Neural progenitor cell (in vitro differentiated cells): Measurements from ENCODE around the gene SOX11.

Experiments
- EZH2 ChIP-seq: fragments of 200-600 bp; sonication (generic); IDR thresholded peaks from 2 replicates; pipeline ENCODE4 v1.6.1; 2017; ENCODE audit warnings: antibody characterized with exemption, mild to moderate bottlenecking, moderate library complexity
- EZH2phosphoT487 ChIP-seq: fragments of 200-600 bp; sonication (generic); IDR thresholded peaks from 2 replicates; pipeline ENCODE4 v1.6.1; 2017; ENCODE audit warnings: antibody characterized with exemption
- TF ChIP-seq, protein P1 (sequence below): fragments of 200-600 bp; sonication (generic); IDR thresholded peaks from 2 replicates; pipeline ENCODE4 v1.5.1; 2017; ENCODE audit warnings: antibody characterized with exemption, mild to moderate bottlenecking

DNA sequence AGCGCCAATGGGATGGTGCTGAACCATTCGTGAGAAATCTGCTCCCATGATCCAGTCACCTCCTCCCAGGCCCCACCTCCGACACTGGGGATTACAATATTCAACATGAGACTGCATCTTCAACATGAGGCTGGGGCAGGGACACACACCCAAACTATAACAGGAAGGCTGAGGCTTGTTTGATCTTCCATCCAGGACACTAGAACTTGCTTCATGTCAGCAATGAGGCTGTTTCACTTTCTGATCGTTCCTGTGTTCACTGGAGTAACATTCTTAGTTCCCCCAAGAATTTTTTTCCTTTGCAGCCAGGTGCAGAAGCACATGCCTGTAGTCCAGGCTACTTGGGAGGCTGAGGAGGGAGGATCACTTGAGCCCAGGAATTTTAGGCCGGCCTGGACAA lies 30.8 kb upstream of the SOX11 start:
- no peak for TF ChIP-seq EZH2
- TF ChIP-seq, protein P1, sequence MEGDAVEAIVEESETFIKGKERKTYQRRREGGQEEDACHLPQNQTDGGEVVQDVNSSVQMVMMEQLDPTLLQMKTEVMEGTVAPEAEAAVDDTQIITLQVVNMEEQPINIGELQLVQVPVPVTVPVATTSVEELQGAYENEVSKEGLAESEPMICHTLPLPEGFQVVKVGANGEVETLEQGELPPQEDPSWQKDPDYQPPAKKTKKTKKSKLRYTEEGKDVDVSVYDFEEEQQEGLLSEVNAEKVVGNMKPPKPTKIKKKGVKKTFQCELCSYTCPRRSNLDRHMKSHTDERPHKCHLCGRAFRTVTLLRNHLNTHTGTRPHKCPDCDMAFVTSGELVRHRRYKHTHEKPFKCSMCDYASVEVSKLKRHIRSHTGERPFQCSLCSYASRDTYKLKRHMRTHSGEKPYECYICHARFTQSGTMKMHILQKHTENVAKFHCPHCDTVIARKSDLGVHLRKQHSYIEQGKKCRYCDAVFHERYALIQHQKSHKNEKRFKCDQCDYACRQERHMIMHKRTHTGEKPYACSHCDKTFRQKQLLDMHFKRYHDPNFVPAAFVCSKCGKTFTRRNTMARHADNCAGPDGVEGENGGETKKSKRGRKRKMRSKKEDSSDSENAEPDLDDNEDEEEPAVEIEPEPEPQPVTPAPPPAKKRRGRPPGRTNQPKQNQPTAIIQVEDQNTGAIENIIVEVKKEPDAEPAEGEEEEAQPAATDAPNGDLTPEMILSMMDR: no peak
- TF ChIP-seq EZH2phosphoT487: no peak
